Activated CD8-positive, alpha-beta T cell treated with anti-CD3 and anti-CD28 coated beads for 36 hours (primary cell): Measurements from ENCODE around the gene PFN3. TPM values are rescaled to one million over a fixed set of nuclear protein-coding genes. Genes with fewer than 3 reads are reported as not detected.
A peak's percentile ranks its signal among the peaks of the same experiment; 100 is the strongest.

ENCODE experiments used
- ATAC-seq: fragments of 200-7000 bp; cut with Tn5 transposase; one replicate; pipeline ENCODE4 v1.10.0; 2021; ENCODE audit warnings: mild to moderate bottlenecking, moderate library complexity
- CTCF ChIA-PET: fragments of 350-600 bp; sonication (Branson Sonifier 250); formaldehyde crosslinking; loops from one replicate; lab custom pipeline; 2021; ENCODE audit warnings: antibody characterized with exemption; lab: Charles Lee
- POLR2A ChIA-PET: fragments of 350-600 bp; sonication (Branson Sonifier 250); formaldehyde crosslinking; loops from one replicate; lab custom pipeline; 2021; ENCODE audit warnings: antibody characterized with exemption; lab: Charles Lee
- DNase-seq: peaks from one replicate; pipeline ENCODE4 v3.0.0-alpha.2; 2020
- H3K27ac Mint-ChIP-seq: one replicate; pipeline ENCODE4 v1.8.0; 2021; ENCODE audit warnings: mild to moderate bottlenecking, mixed read lengths
- H3K27me3 Mint-ChIP-seq: one replicate; pipeline ENCODE4 v1.8.0; 2021; ENCODE audit warnings: mixed read lengths
- H3K36me3 Mint-ChIP-seq: one replicate; pipeline ENCODE4 v1.8.0; 2021; ENCODE audit warnings: low read depth, mixed read lengths
- H3K4me1 Mint-ChIP-seq: one replicate; pipeline ENCODE4 v1.8.0; 2021; ENCODE audit warnings: low read depth, mixed read lengths
- H3K4me3 Mint-ChIP-seq: one replicate; pipeline ENCODE4 v1.8.0; 2021; ENCODE audit warnings: mild to moderate bottlenecking, moderate library complexity, mixed read lengths
- H3K9me3 Mint-ChIP-seq: one replicate; pipeline ENCODE4 v1.8.0; 2021; ENCODE audit warnings: mixed read lengths
- intact Hi-C: fragments of 100-400 bp; cut with micrococcal nuclease; formaldehyde crosslinking; loops from one replicate; pipeline ENCODE4 v1.10.0; 2022
- total RNA-seq, 2 experiments: library from RNA; stranded (reverse); gene quantifications; one replicate each; pipeline ENCODE4 v1.2.3, GENCODE V29; 2021
- TF ChIP-seq, protein P1 (sequence below): fragments of 200-600 bp; IDR thresholded peaks from one replicate; pipeline ENCODE4 v1.8.0; 2022; ENCODE audit warnings: antibody characterized with exemption, mild to moderate bottlenecking

Gene PFN3
- total RNA-seq, 2 experiments from 2014 or later: not detected

DNA sequence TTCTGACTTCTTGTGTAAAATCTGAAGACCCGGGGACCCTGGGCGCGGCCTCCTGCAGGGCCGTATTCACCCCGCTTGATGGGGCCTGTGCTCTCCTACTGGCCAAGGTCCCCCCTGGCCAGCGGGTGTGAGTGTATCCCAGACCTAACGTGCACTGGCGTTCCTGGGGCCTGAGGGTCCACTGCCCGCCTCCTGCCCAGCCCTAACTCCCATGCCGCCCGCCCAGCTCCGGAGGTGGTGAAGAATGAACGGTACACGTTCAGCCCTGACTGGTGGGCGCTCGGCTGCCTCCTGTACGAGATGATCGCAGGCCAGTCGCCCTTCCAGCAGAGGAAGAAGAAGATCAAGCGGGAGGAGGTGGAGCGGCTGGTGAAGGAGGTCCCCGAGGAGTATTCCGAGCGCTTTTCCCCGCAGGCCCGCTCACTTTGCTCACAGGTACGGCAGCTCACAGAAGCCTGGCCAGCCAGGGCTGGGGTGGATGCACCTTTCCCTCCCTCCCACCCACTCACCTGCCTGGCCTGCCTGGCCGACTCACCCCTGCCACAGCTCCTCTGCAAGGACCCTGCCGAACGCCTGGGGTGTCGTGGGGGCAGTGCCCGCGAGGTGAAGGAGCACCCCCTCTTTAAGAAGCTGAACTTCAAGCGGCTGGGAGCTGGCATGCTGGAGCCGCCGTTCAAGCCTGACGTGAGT, 35.5 kb upstream of the PFN3 start:
- H3K27ac Mint-ChIP-seq: no peak overlapping the region
- CTCF ChIA-PET: interaction anchor here (0.9 to 2.6 kb wide), 3 partner anchors 10 to 118 kb away, joined by 3 to 26 read pairs (median 9); no protein-coding TSS in a partner anchor
- ATAC-seq: no peak
- H3K27me3 Mint-ChIP-seq: no peaks in the 10 kb centered on the region
- H3K9me3 Mint-ChIP-seq: no peaks in the 10 kb centered on the region
- H3K4me1 Mint-ChIP-seq: peaks cover 68% of the 10 kb centered on the region
- intact Hi-C loops: no loop called here
- H3K4me3 Mint-ChIP-seq: no peak overlapping the region
- TF ChIP-seq, protein P1, sequence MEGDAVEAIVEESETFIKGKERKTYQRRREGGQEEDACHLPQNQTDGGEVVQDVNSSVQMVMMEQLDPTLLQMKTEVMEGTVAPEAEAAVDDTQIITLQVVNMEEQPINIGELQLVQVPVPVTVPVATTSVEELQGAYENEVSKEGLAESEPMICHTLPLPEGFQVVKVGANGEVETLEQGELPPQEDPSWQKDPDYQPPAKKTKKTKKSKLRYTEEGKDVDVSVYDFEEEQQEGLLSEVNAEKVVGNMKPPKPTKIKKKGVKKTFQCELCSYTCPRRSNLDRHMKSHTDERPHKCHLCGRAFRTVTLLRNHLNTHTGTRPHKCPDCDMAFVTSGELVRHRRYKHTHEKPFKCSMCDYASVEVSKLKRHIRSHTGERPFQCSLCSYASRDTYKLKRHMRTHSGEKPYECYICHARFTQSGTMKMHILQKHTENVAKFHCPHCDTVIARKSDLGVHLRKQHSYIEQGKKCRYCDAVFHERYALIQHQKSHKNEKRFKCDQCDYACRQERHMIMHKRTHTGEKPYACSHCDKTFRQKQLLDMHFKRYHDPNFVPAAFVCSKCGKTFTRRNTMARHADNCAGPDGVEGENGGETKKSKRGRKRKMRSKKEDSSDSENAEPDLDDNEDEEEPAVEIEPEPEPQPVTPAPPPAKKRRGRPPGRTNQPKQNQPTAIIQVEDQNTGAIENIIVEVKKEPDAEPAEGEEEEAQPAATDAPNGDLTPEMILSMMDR: no peak
- no peak for DNase-seq
- peaks cover 81% of the 10 kb centered on the region for H3K36me3 Mint-ChIP-seq
- POLR2A ChIA-PET: interaction anchor here (0.8 to 20.7 kb wide), 5 partner anchors 8 to 46 kb away, joined by 3 to 606 read pairs (median 12); partner anchors contain the start of genes GRK6 and PRR7

- ChIA-PET CTCF (interaction anchor here (1.2 to 7.0 kb wide), 5 partner anchors 19 to 117 kb away, joined by 3 to 71 read pairs (median 53); no protein-coding TSS in a partner anchor), POLR2A (interaction anchor here (0.8 to 15.2 kb wide), 12 partner anchors 11 to 71 kb away, joined by 3 to 606 read pairs (median 5); partner anchors contain the start of gene PRR7)
- peak overlapping the region; percentile 88 for H3K27ac Mint-ChIP-seq
- TF ChIP-seq, protein P1: no peak
- intact Hi-C loops: no loop called here
- peaks cover 71% of the 10 kb centered on the region for H3K4me1 Mint-ChIP-seq
- ATAC-seq (no peak), DNase-seq (no peak)
- no peaks in the 10 kb centered on the region for H3K9me3 Mint-ChIP-seq
- H3K36me3 Mint-ChIP-seq: peaks cover 84% of the 10 kb centered on the region
- no peak overlapping the region for H3K4me3 Mint-ChIP-seq
- H3K27me3 Mint-ChIP-seq: no peaks in the 10 kb centered on the region
Measured at GRCh38 chr5:177434942-177435738, 34.7 kb upstream of the PFN3 start.

DNA sequence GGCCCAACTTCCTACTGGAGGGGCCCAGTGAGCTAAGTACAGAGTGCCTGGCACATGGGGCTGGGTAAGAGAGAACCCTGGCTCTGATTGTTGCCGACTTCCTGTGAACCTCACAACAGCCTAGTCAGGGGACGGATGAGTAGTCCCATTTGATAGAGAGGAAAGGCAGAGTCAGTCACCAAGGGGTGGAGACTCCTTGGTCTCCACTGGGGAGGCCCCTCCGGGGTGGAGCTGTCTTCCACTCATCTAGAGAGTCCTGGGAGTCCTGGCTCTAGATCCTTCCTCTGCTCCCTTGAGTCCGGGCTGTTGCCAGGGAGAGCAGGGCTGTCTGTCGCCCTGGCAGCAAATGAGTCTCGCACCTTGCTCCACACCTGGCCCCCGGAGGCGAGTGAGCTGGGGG, 34.0 kb upstream of the PFN3 start:
- H3K4me1 Mint-ChIP-seq: peaks cover 71% of the 10 kb centered on the region
- intact Hi-C loops: no loop called here
- ChIA-PET CTCF (interaction anchor here (1.2 to 7.0 kb wide), 5 partner anchors 19 to 116 kb away, joined by 3 to 71 read pairs (median 53); no protein-coding TSS in a partner anchor), POLR2A (interaction anchor here (0.7 to 15.2 kb wide), 10 partner anchors 12 to 71 kb away, joined by 3 to 606 read pairs (median 5); partner anchors contain the start of gene PRR7)
- H3K36me3 Mint-ChIP-seq: peaks cover 84% of the 10 kb centered on the region
- peak overlapping the region; percentile 88 for H3K27ac Mint-ChIP-seq
- TF ChIP-seq, protein P1: no peak
- H3K27me3 Mint-ChIP-seq: no peaks in the 10 kb centered on the region
- DNase-seq (peak; percentile 76), ATAC-seq (peak; percentile 64)
- H3K4me3 Mint-ChIP-seq: peak overlapping the region; percentile 33
- H3K9me3 Mint-ChIP-seq: no peaks in the 10 kb centered on the region

DNA sequence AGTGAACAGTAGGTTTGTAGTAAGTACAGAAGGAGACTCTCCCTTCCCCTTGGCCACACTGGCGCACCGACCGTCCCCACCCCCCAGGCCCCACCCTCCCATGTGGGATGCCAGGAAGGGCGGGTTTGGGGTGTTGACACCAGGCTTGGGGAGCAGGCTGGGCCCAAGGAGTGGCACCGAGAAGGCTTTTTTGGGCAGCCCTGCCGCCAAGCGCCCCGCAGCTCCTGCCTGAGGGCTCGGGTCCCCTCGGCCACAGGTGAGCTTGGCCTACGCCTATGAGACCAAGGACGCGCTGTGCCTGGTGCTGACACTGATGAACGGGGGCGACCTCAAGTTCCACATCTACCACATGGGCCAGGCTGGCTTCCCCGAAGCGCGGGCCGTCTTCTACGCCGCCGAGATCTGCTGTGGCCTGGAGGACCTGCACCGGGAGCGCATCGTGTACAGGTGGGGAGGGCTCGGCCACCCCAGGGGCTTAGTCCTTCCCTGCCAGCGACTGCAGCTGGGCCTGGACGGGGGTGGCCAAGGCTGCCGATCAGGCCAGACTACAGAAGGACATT, 33.3 kb upstream of the PFN3 start:
- H3K36me3 Mint-ChIP-seq: peaks cover 87% of the 10 kb centered on the region
- peaks cover 74% of the 10 kb centered on the region for H3K4me1 Mint-ChIP-seq
- TF ChIP-seq, protein P1: no peak
- intact Hi-C loops: no loop called here
- H3K27ac Mint-ChIP-seq: peak overlapping the region; percentile 98
- ATAC-seq: no peak
- CTCF ChIA-PET: interaction anchor here (1.2 to 7.0 kb wide), 5 partner anchors 20 to 115 kb away, joined by 3 to 71 read pairs (median 53); no protein-coding TSS in a partner anchor
- no peaks in the 10 kb centered on the region for H3K9me3 Mint-ChIP-seq
- H3K4me3 Mint-ChIP-seq: no peak overlapping the region
- POLR2A ChIA-PET: interaction anchor here (0.7 to 15.2 kb wide), 8 partner anchors 12 to 44 kb away, joined by 3 to 606 read pairs (median 8); partner anchors contain the start of gene PRR7
- no peak for DNase-seq
- H3K27me3 Mint-ChIP-seq: no peaks in the 10 kb centered on the region
